ENCODE measurements around the gene SPAG8.
A peak's percentile ranks its signal among the peaks of the same experiment; 100 is the strongest.

Gene SPAG8

GRCh38 chr9:35813434-35814105 lies 1.5 kb upstream of the SPAG8 start:
- DNase-seq (ENCODE audit: insufficient read length, low spot score) (no peak), FAIRE-seq (no peak)

DNA sequence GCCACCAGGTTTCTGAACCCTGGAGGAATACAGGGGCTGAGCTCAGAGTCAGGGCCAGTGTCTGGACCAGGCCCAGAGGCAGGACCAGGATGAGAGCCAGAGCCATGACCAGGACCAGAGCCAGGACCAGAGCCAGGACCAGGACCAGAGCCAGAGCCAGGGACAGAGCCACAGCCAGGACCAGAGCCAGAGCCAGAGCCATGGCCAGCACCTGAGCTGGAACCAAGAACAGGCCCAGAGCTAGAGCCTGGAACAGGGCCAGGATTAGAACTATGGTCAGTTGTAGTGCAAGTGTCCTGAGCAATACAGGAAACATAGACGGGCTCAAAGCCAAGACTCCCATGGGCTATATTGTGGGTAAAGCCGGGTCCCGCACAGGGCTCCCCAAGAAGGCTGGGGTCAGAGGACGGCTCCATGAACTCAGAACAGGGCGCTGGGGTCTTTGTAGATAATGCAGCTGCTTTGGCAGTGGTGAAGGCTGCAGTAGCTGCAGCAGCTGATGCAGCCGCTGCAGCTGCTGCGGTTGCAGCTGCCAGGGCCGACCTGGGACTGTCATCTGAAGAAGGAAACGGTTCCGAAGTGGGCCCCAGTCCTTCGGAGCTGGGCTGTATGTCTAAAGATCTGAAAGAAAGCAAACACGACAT lies 559 bp downstream of the SPAG8 start:
- no peak for FAIRE-seq
- no peak for DNase-seq (ENCODE audit: insufficient read length, low spot score)

DNA sequence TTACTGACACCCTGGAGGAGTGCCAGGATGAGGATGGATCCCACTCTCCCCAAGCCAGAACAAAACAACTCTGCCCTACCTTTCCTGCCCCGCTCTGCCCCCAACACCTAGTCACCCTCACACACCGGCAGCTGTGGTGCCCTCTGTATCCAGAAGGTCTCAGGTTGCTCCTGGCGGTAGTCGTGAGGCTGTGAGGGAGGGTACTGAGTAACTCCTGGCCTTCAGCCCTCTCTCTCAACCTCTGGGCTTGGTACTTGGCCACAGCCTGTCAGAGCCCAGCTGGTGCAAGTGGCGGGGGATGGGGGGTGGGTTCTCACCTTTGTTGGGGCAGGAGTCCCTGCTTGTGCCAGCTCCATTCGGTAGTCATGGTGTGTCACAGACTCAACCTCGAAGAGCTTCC lies 1.9 kb downstream of the SPAG8 start:
- DNase-seq (ENCODE audit: insufficient read length, low spot score) (no peak), FAIRE-seq (no peak)

DNA sequence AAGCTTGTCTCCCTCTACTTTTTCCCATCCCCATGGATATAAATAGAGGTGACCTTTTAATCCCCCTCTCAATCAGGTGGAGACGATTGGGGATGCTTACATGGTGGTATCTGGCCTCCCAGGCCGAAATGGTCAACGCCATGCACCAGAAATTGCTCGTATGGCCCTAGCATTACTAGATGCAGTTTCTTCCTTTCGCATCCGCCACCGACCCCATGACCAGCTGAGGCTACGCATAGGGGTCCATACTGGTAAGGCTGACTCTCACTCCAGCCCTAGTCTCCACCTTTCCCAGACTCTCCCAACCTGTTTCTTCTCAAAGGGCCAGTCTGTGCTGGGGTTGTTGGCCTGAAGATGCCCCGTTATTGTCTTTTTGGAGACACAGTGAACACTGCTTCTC lies 3.6 kb downstream of the SPAG8 start:
- DNase-seq (ENCODE audit: insufficient read length, low spot score): no peak
- no peak for FAIRE-seq

DNA sequence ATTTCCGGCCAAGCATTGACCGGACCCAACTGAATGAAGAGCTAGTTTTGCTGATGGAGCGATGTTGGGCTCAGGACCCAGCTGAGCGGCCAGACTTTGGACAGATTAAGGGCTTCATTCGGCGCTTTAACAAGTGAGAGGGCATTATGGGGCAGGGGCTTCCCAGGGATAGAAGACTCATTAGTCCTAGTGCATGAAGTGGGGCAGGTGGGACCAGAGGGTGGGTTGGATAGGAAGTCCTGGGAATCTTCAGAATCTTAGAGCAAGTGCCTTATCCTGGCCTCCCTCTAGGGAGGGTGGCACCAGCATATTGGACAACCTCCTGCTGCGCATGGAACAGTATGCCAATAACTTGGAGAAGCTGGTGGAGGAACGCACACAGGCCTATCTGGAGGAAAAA lies 6.0 kb downstream of the SPAG8 start:
- FAIRE-seq (no peak), DNase-seq (ENCODE audit: insufficient read length, low spot score) (no peak)

DNA sequence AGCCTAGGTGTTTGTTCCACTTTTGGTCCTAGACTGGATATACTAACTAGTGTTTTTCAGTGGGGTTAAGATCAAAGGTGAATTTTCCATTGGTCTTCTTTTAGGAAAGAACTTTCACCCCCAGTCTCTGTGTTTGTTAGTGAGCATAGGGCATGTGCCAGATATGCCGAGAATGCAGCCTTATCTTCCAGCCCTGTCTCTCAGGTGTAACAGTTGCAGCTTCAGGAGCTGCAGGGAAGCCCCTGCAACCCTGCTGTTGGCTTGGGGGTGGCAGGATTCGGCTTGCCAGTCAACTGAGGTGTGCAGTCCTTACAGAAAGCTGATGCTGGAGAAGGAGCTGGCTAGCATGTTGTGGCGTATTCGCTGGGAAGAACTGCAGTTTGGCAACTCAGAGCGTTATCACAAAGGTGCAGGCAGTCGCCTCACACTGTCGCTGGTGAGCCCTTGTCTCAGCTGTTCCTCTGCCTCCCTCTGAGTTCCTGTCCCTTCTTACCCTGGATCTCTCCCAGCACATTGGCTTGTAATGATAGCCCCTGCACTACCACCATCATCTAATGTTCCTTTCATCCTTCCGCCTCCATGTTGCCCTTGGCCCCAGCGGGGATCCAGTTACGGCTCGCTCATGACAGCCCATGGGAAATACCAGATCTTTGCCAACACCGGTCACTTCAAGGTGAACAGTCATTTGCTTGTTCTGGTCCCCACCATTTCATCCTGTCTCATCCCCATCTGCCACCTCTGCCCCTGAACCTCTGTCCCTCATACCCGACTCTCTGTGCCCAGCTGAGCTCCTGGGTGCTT lies 10.5 kb downstream of the SPAG8 start:
- DNase-seq (ENCODE audit: insufficient read length, low spot score) (no peak), FAIRE-seq (no peak)

GRCh38 chr9:35800530-35800929 lies 11.5 kb downstream of the SPAG8 start:
- DNase-seq (ENCODE audit: insufficient read length, low spot score) (no peak), FAIRE-seq (no peak)

- DNase-seq (ENCODE audit: insufficient read length, low spot score) (no peak), FAIRE-seq (no peak)
These were observed 13.2 kb downstream of the SPAG8 start for GRCh38 chr9:35798658-35799374.

- no peak for FAIRE-seq
- DNase-seq (ENCODE audit: insufficient read length, low spot score): no peak
These were observed 14.6 kb downstream of the SPAG8 start for GRCh38 chr9:35797311-35798109.

DNA sequence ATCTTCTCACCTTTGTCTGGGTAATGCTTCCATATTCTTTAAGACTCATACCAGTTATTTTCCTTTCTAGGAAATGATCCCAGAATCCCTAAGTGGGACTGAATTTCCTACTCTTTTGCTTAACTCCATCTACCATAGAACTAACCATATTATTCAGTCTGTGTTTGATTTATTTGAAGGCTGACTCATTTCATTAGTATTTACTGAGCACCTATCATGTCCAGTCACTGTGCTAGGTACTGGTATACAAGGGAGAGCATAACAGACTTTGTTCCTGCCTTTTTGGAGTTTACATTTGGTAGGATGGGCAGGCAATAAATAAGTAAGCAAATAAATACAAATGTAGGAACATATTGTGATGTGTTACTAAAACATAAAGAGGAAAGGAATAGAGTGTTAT lies 16.4 kb downstream of the SPAG8 start:
- FAIRE-seq: no peak
- no peak for DNase-seq (ENCODE audit: insufficient read length, low spot score)

GRCh38 chr9:35793461-35793860 lies 18.6 kb downstream of the SPAG8 start:
- FAIRE-seq (no peak), DNase-seq (ENCODE audit: insufficient read length, low spot score) (no peak)

DNA sequence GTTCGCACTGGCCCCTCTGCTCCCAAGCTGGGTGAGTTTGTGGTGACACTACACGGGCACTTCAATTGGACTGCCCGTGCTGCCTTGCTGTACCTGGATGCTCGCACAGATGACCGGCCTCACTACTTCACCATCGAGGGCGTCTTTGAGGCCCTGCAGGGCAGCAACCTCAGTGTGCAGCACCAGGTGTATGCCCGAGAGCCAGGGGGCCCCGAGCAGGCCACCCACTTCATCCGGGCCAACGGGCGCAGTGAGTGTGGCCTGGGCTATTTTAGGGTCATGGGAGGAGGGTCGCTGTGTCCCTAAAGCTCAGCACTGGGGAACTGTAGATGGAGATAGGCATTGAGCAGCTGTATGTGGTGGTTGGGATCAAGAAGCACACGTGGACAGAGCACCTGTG lies 19.2 kb downstream of the SPAG8 start:
- no peak for FAIRE-seq

GRCh38 chr9:35792024-35792813 lies 19.8 kb downstream of the SPAG8 start:
- no peak for DNase-seq (ENCODE audit: insufficient read length, low spot score)

More for the DNA sequence above, 19.2 kb downstream of the SPAG8 start:
- DNase-seq (ENCODE audit: insufficient read length, low spot score): no peak

GRCh38 chr9:35791297-35791921 lies 20.7 kb downstream of the SPAG8 start, which contains the start of gene NPR2:
Gene NPR2, plus strand, starts transcription at chr9:35791591. Its CDS starts 818 bp downstream, at chr9:35792409.
- DNase-seq (ENCODE audit: insufficient read length, low spot score): no peak
- FAIRE-seq: no peak

More at GRCh38 chr9:35792024-35792813, 19.8 kb downstream of the SPAG8 start:
- no peak for FAIRE-seq

GRCh38 chr9:35790385-35791296 lies 21.4 kb downstream of the SPAG8 start:
- DNase-seq (ENCODE audit: insufficient read length, low spot score): peak; percentile 80
- no peak for FAIRE-seq

DNA sequence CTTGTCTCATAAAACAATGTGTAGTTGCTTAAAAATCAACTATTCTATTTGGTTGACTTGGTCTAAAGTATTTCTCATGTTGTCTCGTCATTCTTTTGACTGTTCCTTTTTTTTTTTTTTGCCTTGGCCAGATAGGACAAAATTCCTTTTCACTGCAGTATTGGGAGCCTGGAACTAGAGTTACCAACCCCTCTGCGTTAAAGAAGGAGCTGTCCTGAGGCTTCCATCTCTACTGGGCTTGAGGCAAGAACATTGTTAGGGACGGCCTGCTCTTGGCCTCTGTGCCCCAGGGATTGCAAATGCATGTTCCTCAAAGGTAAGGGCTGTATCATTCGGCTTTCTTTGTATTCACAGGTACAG lies 22.1 kb downstream of the SPAG8 start:
- DNase-seq (ENCODE audit: insufficient read length, low spot score) (no peak), FAIRE-seq (no peak)

- FAIRE-seq: no peak
These were observed 22.5 kb downstream of the SPAG8 start for GRCh38 chr9:35789541-35789940.

DNA sequence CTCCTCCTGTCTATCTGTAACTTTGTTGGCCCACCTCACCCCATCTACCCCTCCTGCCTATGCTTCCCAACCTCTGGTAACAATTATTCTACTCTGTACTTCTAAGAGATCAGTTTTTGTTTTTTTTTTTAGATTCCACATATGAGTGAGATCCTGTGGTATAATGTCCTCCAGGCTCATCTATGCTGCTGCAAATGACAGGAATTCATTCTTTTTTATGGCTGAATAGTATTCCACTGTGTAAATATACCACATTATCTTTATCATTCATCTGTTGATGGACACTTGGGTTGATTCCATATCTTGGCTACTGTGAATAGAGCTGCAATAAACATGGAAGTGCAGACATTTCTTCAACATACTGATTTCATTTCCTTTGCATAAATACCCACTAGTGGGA lies 28.6 kb downstream of the SPAG8 start:
- FAIRE-seq (no peak), DNase-seq (ENCODE audit: insufficient read length, low spot score) (no peak)

More at GRCh38 chr9:35789541-35789940, 22.5 kb downstream of the SPAG8 start:
- DNase-seq (ENCODE audit: insufficient read length, low spot score): no peak

Measured in HTR-8/SVneo (cell line).